HG03460 (cell line): ENCODE measurements around the gene NTM.
"Not testable (repeated sequence)": the region's sequence is repeated elsewhere in the genome, so short reads cannot be mapped to it uniquely, and the experiment has no call there.

Experiments used
- ATAC-seq: cut with Tn5 transposase; IDR thresholded peaks from one replicate; pipeline ENCODE4 v1.9.1; 2021; ENCODE audit not compliant: unreplicated experiment

The NTM gene

DNA sequence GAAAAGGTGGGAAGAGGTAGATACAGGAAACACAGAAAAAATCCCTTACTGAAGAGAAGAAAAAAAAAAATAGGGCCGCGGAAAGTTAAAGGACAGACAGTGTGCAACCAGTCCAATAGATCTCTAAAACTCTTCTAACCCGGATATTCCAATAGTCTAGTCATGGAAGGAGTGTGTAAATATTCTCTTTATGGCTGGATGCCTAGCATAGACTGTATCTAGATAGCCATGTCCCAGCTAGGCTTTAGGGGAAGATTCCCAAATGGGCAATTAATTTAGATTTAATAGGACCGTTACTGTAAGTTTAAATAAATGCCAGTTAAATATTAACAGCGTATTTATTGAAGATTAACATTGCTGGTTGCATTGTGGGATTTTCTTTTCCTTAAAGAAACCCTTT lies 532.7 kb downstream of the NTM start:
- ATAC-seq: no peak

DNA sequence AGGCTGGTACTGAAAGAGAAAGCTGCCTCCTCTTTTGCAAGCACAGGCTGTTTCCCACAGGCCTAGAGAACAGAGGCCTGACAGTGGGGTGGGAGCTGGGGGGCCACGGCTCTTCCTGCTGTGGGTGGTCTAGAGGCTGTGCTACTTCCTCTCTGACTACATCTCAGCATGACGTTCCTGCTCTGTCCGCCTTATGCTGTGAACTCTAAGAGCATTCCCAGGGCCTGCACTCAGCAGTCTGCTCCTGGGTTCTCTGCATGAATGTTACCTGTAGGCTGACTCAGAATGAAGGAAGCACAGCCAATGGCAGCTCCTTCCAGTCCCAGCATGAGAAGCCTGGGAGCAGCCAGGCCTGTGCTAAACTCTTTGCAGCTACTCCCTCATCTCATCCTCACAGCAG lies 534.3 kb downstream of the NTM start:
- no peak for ATAC-seq

GRCh38 chr11:131906963-131907362 lies 536.5 kb downstream of the NTM start:
- ATAC-seq: no peak

DNA sequence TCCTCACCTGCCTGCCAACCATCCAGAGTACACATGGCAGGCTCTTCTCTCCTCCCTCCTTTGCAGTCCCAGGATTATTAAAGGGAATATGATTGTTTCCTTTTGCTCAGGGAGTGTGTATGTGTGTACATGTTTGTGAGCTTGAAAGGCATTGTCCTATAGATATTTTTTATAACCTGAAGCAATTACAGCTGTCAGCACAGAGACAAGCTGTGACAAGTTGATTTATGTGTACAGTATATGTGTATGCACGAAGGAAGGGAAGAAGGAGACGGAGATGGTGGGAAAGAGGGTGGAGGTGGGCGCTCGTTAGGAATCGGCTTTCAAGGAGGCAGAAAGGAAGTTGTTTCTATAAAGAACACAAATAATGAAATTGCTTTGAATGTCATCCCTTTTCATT lies 537.0 kb downstream of the NTM start:
- no peak for ATAC-seq

GRCh38 chr11:131908316-131908715 lies 537.9 kb downstream of the NTM start:
- ATAC-seq: no peak

- no peak for ATAC-seq
Measured at GRCh38 chr11:131909426-131910177, 539.2 kb downstream of the NTM start.

- no peak for ATAC-seq
Measured at GRCh38 chr11:131910178-131910522, 539.7 kb downstream of the NTM start.

- no peak for ATAC-seq
Measured at GRCh38 chr11:131910523-131911387, 540.3 kb downstream of the NTM start.

GRCh38 chr11:131911388-131912032 lies 541.1 kb downstream of the NTM start:
- not testable (repeated sequence) for ATAC-seq

- ATAC-seq: no peak
Measured at GRCh38 chr11:131912134-131912533, 541.7 kb downstream of the NTM start.

DNA sequence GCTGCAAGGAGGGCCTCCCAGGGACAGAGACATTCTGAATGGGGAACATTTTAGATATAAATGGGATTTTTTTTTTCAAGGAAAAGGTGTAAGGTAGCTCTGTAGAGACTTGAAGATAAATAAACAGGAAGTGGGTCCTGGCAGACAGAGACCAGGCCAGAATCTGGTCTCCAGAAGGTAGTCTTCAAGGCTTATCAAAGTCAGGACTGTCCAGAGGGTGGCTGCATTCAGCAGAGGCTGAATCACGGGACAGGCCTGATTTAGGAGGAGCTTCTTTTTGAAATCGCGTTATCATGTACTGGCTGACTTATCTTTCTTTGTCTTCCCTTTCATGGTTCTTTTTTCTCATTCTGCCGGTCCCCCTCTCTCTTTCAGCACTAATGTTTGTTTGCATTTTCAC lies 542.9 kb downstream of the NTM start:
- no peak for ATAC-seq

DNA sequence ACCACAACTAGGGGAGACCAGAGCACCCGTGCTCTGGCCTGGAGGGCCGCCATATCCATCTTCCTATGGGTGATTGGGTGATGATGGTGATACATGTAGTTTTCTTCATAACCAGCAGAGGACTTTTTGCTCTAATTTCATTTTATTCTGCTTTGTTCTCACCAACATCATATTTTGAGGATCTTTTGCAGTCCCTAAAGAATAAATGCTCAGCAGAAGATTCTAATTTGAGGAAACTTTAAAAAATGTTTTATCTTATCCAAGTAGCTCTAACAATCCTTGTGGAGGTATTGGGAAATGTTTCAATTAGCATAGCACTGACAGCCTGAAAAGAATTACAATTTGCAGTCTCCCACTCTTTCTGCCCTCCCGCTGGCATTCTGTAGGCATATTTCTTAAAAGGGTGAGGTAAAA lies 544.0 kb downstream of the NTM start:
- ATAC-seq: no peak

GRCh38 chr11:131916638-131917037 lies 546.2 kb downstream of the NTM start:
- ATAC-seq: no peak

- ATAC-seq: no peak
Measured at GRCh38 chr11:131917634-131918384, 547.4 kb downstream of the NTM start.

- ATAC-seq: no peak
Measured at GRCh38 chr11:131918663-131919062, 548.2 kb downstream of the NTM start.

DNA sequence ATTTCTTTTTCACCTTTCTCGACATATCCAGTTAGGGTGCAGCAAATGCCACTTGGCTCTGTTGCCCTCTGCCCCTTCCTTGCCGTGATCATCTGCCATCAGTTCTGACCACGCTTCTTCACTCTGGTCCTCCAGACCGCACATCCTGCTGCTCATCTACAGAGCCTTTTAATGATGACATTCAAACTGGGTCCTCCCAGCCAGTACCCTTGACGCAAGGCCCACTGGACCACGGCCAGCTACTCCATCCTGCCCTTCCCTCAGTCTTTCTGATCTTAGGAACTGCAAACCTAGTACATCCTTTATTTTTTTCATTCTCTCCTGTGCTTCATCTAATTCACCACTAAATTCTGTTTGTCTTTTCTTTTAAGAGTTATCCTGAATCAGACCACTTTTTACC lies 551.8 kb downstream of the NTM start:
- ATAC-seq: no peak

DNA sequence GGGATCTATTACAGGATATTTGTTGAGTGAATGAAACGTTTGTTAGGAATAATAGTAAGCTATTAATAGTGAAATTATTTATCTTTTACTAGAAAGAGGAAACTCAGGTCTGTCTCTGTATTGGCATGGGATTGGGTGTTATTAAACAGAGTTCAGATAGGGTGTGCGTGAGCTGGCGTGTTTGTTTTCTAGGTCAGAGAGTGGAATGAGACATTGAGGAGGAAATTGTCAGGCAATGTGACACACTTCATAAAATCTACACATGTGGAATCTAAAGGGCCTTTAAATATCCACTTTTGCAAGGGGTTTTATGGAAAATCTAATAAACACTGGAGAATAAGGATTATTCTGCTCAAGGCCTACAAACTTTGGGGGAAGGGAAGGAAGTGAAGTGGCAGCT lies 552.9 kb downstream of the NTM start:
- no peak for ATAC-seq

- no peak for ATAC-seq
Measured at GRCh38 chr11:131924001-131924400, 553.6 kb downstream of the NTM start.

DNA sequence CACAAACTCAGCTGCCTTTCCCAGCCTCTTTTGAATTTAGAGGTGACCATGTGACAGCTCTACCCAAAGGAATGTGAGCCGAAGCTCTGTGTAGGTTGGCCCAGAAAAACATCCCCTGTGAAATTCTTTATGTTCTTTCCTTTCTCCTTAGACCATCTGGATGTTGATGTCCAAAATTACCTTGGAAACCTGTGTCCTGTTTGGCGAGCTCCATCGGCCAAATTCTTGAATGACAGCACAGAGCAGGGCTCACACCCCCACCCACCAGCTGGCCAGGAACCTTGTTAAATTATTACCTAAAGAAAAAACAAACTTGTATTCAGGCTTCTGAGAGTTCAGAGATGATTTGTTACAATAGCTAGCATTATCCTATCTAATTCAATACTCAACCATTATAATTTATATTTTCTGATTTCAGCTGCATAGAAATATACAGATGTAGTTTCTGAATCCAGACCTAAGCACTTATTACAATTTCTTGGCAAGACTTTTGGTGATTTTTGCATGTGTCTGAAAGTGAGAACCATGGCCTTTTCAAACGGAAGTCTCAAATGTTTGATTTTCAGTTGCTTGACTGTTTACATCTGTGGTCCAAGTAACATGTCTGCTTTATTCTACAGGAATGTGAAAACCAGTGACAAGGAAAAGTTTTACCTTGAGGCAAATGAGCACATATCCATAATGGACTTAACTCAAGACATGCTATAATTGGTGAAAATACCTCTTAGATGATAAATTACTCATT lies 554.2 kb downstream of the NTM start:
- ATAC-seq: no peak

- ATAC-seq: no peak
Measured at GRCh38 chr11:131925829-131926228, 555.4 kb downstream of the NTM start.
